ENCODE data around the gene ST7.

ST7 gene

GRCh38 chr7:117084286-117084685 is 131.0 kb downstream of the ST7 start:
- no peak overlapping the region for H3K27ac Mint-ChIP-seq
- no peaks in the 10 kb centered on the region for H3K27me3 Mint-ChIP-seq
- no peak overlapping the region for H3K4me3 Mint-ChIP-seq
- H3K9me3 Mint-ChIP-seq, result no peaks in the 10 kb centered on the region
- H3K36me3 Mint-ChIP-seq (ENCODE audit: low read depth), result no peaks in the 10 kb centered on the region
- H3K4me1 Mint-ChIP-seq, result peaks cover 27% of the 10 kb centered on the region
- ATAC-seq (no peak), DNase-seq (no peak)

- Mint-ChIP-seq H3K27me3 (no peaks in the 10 kb centered on the region), H3K4me3 (no peak overlapping the region), H3K36me3 (ENCODE audit: low read depth) (no peaks in the 10 kb centered on the region), H3K4me1 (peaks cover 27% of the 10 kb centered on the region), H3K27ac (no peak overlapping the region), H3K9me3 (no peaks in the 10 kb centered on the region)
- ATAC-seq (no peak), DNase-seq (no peak)
These were observed 132.0 kb downstream of the ST7 start for GRCh38 chr7:117085275-117085674.

- ATAC-seq (peak; percentile 58), DNase-seq (no peak)
- Mint-ChIP-seq H3K4me1 (peaks cover 27% of the 10 kb centered on the region), H3K4me3 (no peak overlapping the region), H3K36me3 (ENCODE audit: low read depth) (no peaks in the 10 kb centered on the region), H3K9me3 (no peaks in the 10 kb centered on the region), H3K27me3 (no peaks in the 10 kb centered on the region), H3K27ac (no peak overlapping the region)
These were observed 132.6 kb downstream of the ST7 start for GRCh38 chr7:117085769-117086463.

GRCh38 chr7:117086788-117087187 is 133.5 kb downstream of the ST7 start:
- peaks cover 27% of the 10 kb centered on the region for H3K4me1 Mint-ChIP-seq
- peak; percentile 81 for ATAC-seq

GRCh38 chr7:117087639-117088396 is 134.5 kb downstream of the ST7 start:
- H3K4me3 Mint-ChIP-seq, result no peak overlapping the region
- H3K36me3 Mint-ChIP-seq (ENCODE audit: low read depth), result no peaks in the 10 kb centered on the region
- H3K27me3 Mint-ChIP-seq, result no peaks in the 10 kb centered on the region
- DNase-seq (no peak), ATAC-seq (peak; percentile 56)
- H3K9me3 Mint-ChIP-seq, result no peaks in the 10 kb centered on the region
- H3K4me1 Mint-ChIP-seq, result peaks cover 27% of the 10 kb centered on the region
- no peak overlapping the region for H3K27ac Mint-ChIP-seq

More at GRCh38 chr7:117086788-117087187, 133.5 kb downstream of the ST7 start:
- H3K9me3 Mint-ChIP-seq, result no peaks in the 10 kb centered on the region
- H3K27ac Mint-ChIP-seq, result no peak overlapping the region
- no peaks in the 10 kb centered on the region for H3K27me3 Mint-ChIP-seq
- DNase-seq, result peak; percentile 37
- H3K4me3 Mint-ChIP-seq, result no peak overlapping the region
- no peaks in the 10 kb centered on the region for H3K36me3 Mint-ChIP-seq (ENCODE audit: low read depth)

- ATAC-seq (no peak), DNase-seq (no peak)
- Mint-ChIP-seq H3K27me3 (no peaks in the 10 kb centered on the region), H3K9me3 (no peaks in the 10 kb centered on the region), H3K27ac (no peak overlapping the region), H3K36me3 (ENCODE audit: low read depth) (no peaks in the 10 kb centered on the region), H3K4me3 (no peak overlapping the region), H3K4me1 (peaks cover 27% of the 10 kb centered on the region)
These were observed 135.4 kb downstream of the ST7 start for GRCh38 chr7:117088623-117089194.

- H3K36me3 Mint-ChIP-seq (ENCODE audit: low read depth), result no peaks in the 10 kb centered on the region
- H3K4me3 Mint-ChIP-seq, result no peak overlapping the region
- H3K9me3 Mint-ChIP-seq, result no peaks in the 10 kb centered on the region
- no peak overlapping the region for H3K27ac Mint-ChIP-seq
- no peaks in the 10 kb centered on the region for H3K27me3 Mint-ChIP-seq
- ATAC-seq (no peak), DNase-seq (no peak)
- H3K4me1 Mint-ChIP-seq, result peaks cover 24% of the 10 kb centered on the region
These were observed 137.5 kb downstream of the ST7 start for GRCh38 chr7:117090791-117091190.

GRCh38 chr7:117091721-117092120 is 138.4 kb downstream of the ST7 start:
- ATAC-seq, result no peak
- H3K4me3 Mint-ChIP-seq, result no peak overlapping the region
- no peak overlapping the region for H3K27ac Mint-ChIP-seq
- H3K4me1 Mint-ChIP-seq, result peaks cover 16% of the 10 kb centered on the region
- no peaks in the 10 kb centered on the region for H3K36me3 Mint-ChIP-seq (ENCODE audit: low read depth)
- H3K9me3 Mint-ChIP-seq, result no peaks in the 10 kb centered on the region
- H3K27me3 Mint-ChIP-seq, result no peaks in the 10 kb centered on the region
- DNase-seq, result no peak

- Mint-ChIP-seq H3K27me3 (no peaks in the 10 kb centered on the region), H3K36me3 (ENCODE audit: low read depth) (no peaks in the 10 kb centered on the region), H3K4me1 (peaks cover 5% of the 10 kb centered on the region), H3K4me3 (no peak overlapping the region), H3K27ac (no peak overlapping the region), H3K9me3 (no peaks in the 10 kb centered on the region)
- no peak for DNase-seq
- no peak for ATAC-seq
These were observed 139.5 kb downstream of the ST7 start for GRCh38 chr7:117092785-117093184.

GRCh38 chr7:117094457-117094856 is 141.2 kb downstream of the ST7 start:
- H3K27ac Mint-ChIP-seq, result no peak overlapping the region

GRCh38 chr7:117095055-117095454 is 141.8 kb downstream of the ST7 start:
- Mint-ChIP-seq H3K4me3 (no peak overlapping the region), H3K36me3 (ENCODE audit: low read depth) (no peaks in the 10 kb centered on the region), H3K9me3 (no peaks in the 10 kb centered on the region), H3K27me3 (peaks cover 2% of the 10 kb centered on the region), H3K4me1 (no peaks in the 10 kb centered on the region), H3K27ac (no peak overlapping the region)
- ATAC-seq (no peak), DNase-seq (no peak)

More at GRCh38 chr7:117094457-117094856, 141.2 kb downstream of the ST7 start:
- H3K4me3 Mint-ChIP-seq, result no peak overlapping the region
- H3K27me3 Mint-ChIP-seq, result peaks cover 2% of the 10 kb centered on the region
- no peaks in the 10 kb centered on the region for H3K9me3 Mint-ChIP-seq
- ATAC-seq (no peak), DNase-seq (no peak)
- H3K4me1 Mint-ChIP-seq, result no peaks in the 10 kb centered on the region
- H3K36me3 Mint-ChIP-seq (ENCODE audit: low read depth), result no peaks in the 10 kb centered on the region

- H3K4me3 Mint-ChIP-seq, result no peak overlapping the region
- no peak for ATAC-seq
- H3K27me3 Mint-ChIP-seq, result peaks cover 2% of the 10 kb centered on the region
- H3K36me3 Mint-ChIP-seq (ENCODE audit: low read depth), result no peaks in the 10 kb centered on the region
- no peaks in the 10 kb centered on the region for H3K9me3 Mint-ChIP-seq
- H3K27ac Mint-ChIP-seq, result no peak overlapping the region
- DNase-seq, result no peak
- no peaks in the 10 kb centered on the region for H3K4me1 Mint-ChIP-seq
These were observed 143.0 kb downstream of the ST7 start for GRCh38 chr7:117096330-117096729.

- Mint-ChIP-seq H3K9me3 (no peaks in the 10 kb centered on the region), H3K36me3 (ENCODE audit: low read depth) (no peaks in the 10 kb centered on the region), H3K27me3 (peaks cover 2% of the 10 kb centered on the region), H3K4me1 (no peaks in the 10 kb centered on the region), H3K4me3 (no peak overlapping the region), H3K27ac (no peak overlapping the region)
- no peak for ATAC-seq
- no peak for DNase-seq
These were observed 143.6 kb downstream of the ST7 start for GRCh38 chr7:117096942-117097341.

GRCh38 chr7:117097860-117098259 is 144.6 kb downstream of the ST7 start:
- ATAC-seq (no peak), DNase-seq (no peak)
- peaks cover 2% of the 10 kb centered on the region for H3K27me3 Mint-ChIP-seq
- no peak overlapping the region for H3K4me3 Mint-ChIP-seq
- no peak overlapping the region for H3K27ac Mint-ChIP-seq
- H3K4me1 Mint-ChIP-seq, result no peaks in the 10 kb centered on the region
- no peaks in the 10 kb centered on the region for H3K36me3 Mint-ChIP-seq (ENCODE audit: low read depth)
- no peaks in the 10 kb centered on the region for H3K9me3 Mint-ChIP-seq

- no peaks in the 10 kb centered on the region for H3K9me3 Mint-ChIP-seq
- no peaks in the 10 kb centered on the region for H3K4me1 Mint-ChIP-seq
- no peaks in the 10 kb centered on the region for H3K36me3 Mint-ChIP-seq (ENCODE audit: low read depth)
- ATAC-seq (no peak), DNase-seq (no peak)
- no peak overlapping the region for H3K27ac Mint-ChIP-seq
- peaks cover 2% of the 10 kb centered on the region for H3K27me3 Mint-ChIP-seq
- H3K4me3 Mint-ChIP-seq, result no peak overlapping the region
These were observed 145.2 kb downstream of the ST7 start for GRCh38 chr7:117098457-117098856.
